Omental fat pad (tissue), 4 donors: ENCODE results near the gene COQ8B. TPM values are rescaled to one million over a fixed set of nuclear protein-coding genes. Genes with fewer than 3 reads are reported as not detected.

ENCODE experiments used
- ATAC-seq: fragments of 150-250 bp; one replicate; pipeline ENCODE4 v1.9.1; 2016; ENCODE audit warnings: mild to moderate bottlenecking, moderate library complexity; ENCODE audit not compliant: low FRiP score
- DNase-seq: peaks from one replicate; pipeline ENCODE4 v3.0.0-alpha.2; 2019; ENCODE audit warnings: low spot score
- CTCF ChIP-seq, 3 donors: fragments of 450-650 bp; IDR thresholded peaks; one replicate each; pipeline ENCODE4 v1.5.1; 2016 to 2017; ENCODE audit warnings: antibody characterized with exemption in 3 of 3, mild to moderate bottlenecking in 3 of 3, moderate library complexity in 2 of 3
- total RNA-seq, 4 donors: library from RNA; depleted of rRNA; stranded (reverse); fragments of >200 nt; gene quantifications; one replicate each; pipeline ENCODE4 v1.1.0, GENCODE V29; 2016

The COQ8B gene
- total RNA-seq, 4 donors from 2014 or later = 22.1 to 38.8 (median 28.1) TPM

- ATAC-seq (no peak), DNase-seq (no peak)
- no peak for TF ChIP-seq CTCF (IDR thresholded peaks at IDR 0.05)
Observed at GRCh38 chr19:40677156-40677555, 39.5 kb downstream of the COQ8B start.

- no peak for DNase-seq
- no peak for ATAC-seq
- TF ChIP-seq CTCF (IDR thresholded peaks at IDR 0.05) = no peak
Observed at GRCh38 chr19:40674291-40674690, 42.4 kb downstream of the COQ8B start.

- ATAC-seq (no peak), DNase-seq (no peak)
- no peak for TF ChIP-seq CTCF (IDR thresholded peaks at IDR 0.05)
Observed at GRCh38 chr19:40673397-40673796, 43.3 kb downstream of the COQ8B start.

DNA sequence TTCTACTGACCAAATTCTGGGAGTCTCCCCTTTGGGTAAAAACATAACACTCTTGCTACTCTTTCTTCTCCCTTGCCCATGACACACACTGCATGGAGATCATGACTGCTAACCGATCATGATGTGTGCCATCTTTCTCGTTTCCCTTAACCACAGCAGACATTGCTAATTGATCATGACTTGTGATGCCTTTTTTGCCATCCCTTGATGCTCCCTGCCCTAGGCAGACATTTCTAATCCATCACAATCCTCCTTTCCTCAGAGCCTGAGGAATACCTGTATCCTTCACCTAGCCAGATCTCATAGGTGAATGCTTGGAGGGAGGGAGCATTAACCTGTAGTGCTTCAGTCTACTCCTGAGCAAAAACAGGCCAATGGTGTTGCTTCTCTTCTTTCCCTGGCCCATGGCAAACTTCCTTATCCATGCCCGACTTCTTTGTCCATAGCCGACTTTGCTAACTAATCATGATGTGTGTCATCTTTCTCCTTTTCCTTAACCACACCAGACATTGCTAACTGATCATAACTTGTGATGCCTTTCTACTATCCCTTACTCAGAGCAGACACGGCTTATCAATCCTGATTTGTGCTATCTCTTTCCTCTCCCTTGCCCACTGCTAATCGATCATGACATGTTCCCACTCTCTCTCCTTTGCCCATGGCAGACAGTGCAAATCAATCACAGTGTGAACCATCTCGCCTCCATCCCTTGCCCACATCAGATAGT is 44.0 kb downstream of the COQ8B start:
- ATAC-seq (no peak), DNase-seq (no peak)
- no peak for TF ChIP-seq CTCF (IDR thresholded peaks at IDR 0.05)

GRCh38 chr19:40672038-40672437 is 44.6 kb downstream of the COQ8B start:
- TF ChIP-seq CTCF (IDR thresholded peaks at IDR 0.05) = no peak
- ATAC-seq (no peak), DNase-seq (no peak)

- ATAC-seq (no peak), DNase-seq (no peak)
- no peak for TF ChIP-seq CTCF (IDR thresholded peaks at IDR 0.05)
Observed at GRCh38 chr19:40671404-40671803, 45.3 kb downstream of the COQ8B start.

- no peak for ATAC-seq
- TF ChIP-seq CTCF (IDR thresholded peaks at IDR 0.05) = no peak
- DNase-seq = no peak
Observed at GRCh38 chr19:40668991-40669614, 47.6 kb downstream of the COQ8B start.
